Glutamatergic neuron (in vitro differentiated cells): ENCODE data around the gene WDR6. TPM values are rescaled to one million over a fixed set of nuclear protein-coding genes. Genes with fewer than 3 reads are reported as not detected.

Experiments used
- DNase-seq: peaks from one replicate; pipeline ENCODE4 v3.0.0; 2022
- H3K27ac Mint-ChIP-seq: one replicate; pipeline ENCODE4 v1.8.0; 2020; ENCODE audit warnings: mild to moderate bottlenecking, mixed read lengths, inconsistent platforms; ENCODE audit not compliant: unreplicated experiment
- H3K27me3 Mint-ChIP-seq: one replicate; pipeline ENCODE4 v1.8.0; 2020; ENCODE audit warnings: mild to moderate bottlenecking, moderate library complexity, mixed read lengths, inconsistent platforms; ENCODE audit not compliant: unreplicated experiment
- H3K36me3 Mint-ChIP-seq: one replicate; pipeline ENCODE4 v1.8.0; 2020; ENCODE audit warnings: mild to moderate bottlenecking, mixed read lengths, inconsistent platforms; ENCODE audit not compliant: unreplicated experiment
- H3K4me1 Mint-ChIP-seq: one replicate; pipeline ENCODE4 v1.8.0; 2020; ENCODE audit warnings: mild to moderate bottlenecking, low read depth, mixed read lengths, inconsistent platforms; ENCODE audit not compliant: unreplicated experiment
- H3K4me3 Mint-ChIP-seq: one replicate; pipeline ENCODE4 v1.8.0; 2020; ENCODE audit warnings: mild to moderate bottlenecking, mixed read lengths, inconsistent platforms; ENCODE audit not compliant: unreplicated experiment
- H3K9me3 Mint-ChIP-seq: one replicate; pipeline ENCODE4 v1.8.0; 2020; ENCODE audit warnings: mild to moderate bottlenecking, moderate library complexity, mixed read lengths, inconsistent platforms; ENCODE audit not compliant: unreplicated experiment
- total RNA-seq: library from RNA; stranded (reverse); fragmentation: NEBNext Ultra II Directional; extraction: Animal tissue kit (Norgen Biotek cat#: 25700); gene quantifications from one replicate; pipeline ENCODE4 v1.2.1, GENCODE V29; 2021; ENCODE audit not compliant: unreplicated experiment
- TF ChIP-seq, protein P1 (sequence below): fragments of 200-600 bp; sonication (generic); IDR thresholded peaks from one replicate; pipeline ENCODE4 v1.5.0; 2021; ENCODE audit not compliant: partially characterized antibody, unreplicated experiment

Gene WDR6
- total RNA-seq, 1 donor from 2014 or later: 236 TPM

DNA sequence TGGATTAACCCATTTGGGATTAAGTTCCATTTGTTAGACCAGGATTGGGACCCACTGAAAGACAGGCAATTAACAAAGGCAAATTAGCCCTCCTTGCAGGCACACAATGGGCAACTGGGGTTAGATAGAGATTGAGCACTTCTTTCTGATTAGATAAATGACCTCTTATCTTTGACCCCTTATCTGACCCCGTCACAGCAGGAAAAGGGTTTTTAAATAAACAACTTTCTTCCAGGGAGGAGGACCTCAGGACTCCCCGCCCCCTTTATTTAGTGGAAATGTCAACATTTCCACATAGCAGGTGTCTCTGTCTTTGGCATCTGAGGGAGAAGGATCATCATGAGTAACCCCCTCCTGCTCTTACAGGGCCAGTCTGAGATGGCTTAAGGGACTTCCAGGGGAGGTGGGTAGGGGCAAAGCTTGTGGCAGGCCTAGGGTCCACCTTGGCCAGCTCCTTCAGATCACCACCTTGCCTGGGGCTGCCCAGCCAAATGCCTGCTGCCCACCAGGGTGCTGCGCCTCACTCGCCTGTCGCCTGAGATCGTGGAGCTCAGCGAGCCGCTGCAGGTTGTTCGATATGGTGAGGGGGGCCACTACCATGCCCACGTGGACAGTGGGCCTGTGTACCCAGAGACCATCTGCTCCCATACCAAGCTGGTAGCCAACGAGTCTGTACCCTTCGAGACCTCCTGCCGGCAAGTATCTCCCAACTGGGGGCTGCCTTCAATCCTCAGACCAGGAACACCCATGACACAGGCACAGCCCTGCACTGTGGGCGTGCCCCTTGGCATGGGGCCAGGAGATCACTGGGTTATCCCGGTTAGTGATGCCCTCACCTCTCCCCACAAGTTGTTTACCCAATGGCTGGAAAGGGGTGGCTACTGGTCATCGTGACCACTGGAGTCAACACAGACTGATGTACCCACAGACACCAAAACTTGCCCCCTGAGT lies 2.6 kb upstream of the WDR6 start:
- Mint-ChIP-seq H3K4me3 (no peak overlapping the region), H3K27ac (no peak overlapping the region), H3K36me3 (no peaks in the 10 kb centered on the region), H3K27me3 (peaks cover 3% of the 10 kb centered on the region), H3K9me3 (peaks cover 5% of the 10 kb centered on the region), H3K4me1 (peaks cover 10% of the 10 kb centered on the region)
- no peak for DNase-seq
- TF ChIP-seq, protein P1, sequence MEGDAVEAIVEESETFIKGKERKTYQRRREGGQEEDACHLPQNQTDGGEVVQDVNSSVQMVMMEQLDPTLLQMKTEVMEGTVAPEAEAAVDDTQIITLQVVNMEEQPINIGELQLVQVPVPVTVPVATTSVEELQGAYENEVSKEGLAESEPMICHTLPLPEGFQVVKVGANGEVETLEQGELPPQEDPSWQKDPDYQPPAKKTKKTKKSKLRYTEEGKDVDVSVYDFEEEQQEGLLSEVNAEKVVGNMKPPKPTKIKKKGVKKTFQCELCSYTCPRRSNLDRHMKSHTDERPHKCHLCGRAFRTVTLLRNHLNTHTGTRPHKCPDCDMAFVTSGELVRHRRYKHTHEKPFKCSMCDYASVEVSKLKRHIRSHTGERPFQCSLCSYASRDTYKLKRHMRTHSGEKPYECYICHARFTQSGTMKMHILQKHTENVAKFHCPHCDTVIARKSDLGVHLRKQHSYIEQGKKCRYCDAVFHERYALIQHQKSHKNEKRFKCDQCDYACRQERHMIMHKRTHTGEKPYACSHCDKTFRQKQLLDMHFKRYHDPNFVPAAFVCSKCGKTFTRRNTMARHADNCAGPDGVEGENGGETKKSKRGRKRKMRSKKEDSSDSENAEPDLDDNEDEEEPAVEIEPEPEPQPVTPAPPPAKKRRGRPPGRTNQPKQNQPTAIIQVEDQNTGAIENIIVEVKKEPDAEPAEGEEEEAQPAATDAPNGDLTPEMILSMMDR: no peak

DNA sequence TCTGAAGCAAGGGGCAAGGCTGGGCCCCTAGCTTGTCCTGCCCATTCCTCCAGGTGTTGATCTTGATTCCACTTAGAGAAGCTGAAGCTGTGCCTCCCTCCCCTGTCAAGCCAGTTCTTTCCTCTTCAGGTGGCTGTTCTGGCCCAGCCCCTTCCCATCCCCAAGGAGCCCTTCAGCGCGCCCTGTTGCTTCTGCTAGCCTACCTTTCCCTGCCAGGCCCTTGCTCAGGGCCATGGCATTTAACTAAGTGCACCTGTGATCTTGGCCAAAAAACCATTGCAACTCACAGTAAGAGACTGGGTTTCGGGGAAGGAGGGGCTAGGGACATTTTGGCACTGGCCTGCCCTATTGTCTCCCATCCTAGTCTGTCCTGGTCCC lies 1.9 kb upstream of the WDR6 start:
- Mint-ChIP-seq H3K4me3 (no peak overlapping the region), H3K36me3 (no peaks in the 10 kb centered on the region), H3K27ac (no peak overlapping the region), H3K9me3 (peaks cover 5% of the 10 kb centered on the region), H3K4me1 (peaks cover 7% of the 10 kb centered on the region), H3K27me3 (peaks cover 3% of the 10 kb centered on the region)
- DNase-seq: no peak
- TF ChIP-seq, protein P1: no peak

DNA sequence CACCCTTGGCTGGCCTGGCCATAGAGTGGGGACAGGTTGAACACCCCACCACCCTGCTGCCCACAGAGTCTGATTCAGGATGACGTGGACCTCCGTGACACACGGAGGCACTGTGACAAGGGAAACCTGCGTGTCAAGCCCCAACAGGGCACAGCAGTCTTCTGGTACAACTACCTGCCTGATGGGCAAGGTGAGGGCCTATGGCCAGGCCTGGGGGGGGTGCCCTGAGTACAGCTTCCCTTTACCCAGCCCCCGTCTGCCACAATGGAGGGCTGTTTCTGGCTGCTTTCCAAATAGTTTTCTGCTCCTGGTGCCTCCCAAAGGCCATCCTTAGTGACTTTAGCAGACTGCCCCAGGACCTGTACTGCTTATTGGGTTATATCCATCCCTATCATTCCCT lies 1.2 kb upstream of the WDR6 start:
- Mint-ChIP-seq H3K9me3 (peaks cover 5% of the 10 kb centered on the region), H3K4me3 (peak overlapping the region; percentile 98), H3K27ac (peak overlapping the region; percentile 100), H3K4me1 (peaks cover 7% of the 10 kb centered on the region), H3K36me3 (no peaks in the 10 kb centered on the region), H3K27me3 (peaks cover 3% of the 10 kb centered on the region)
- TF ChIP-seq, protein P1: no peak
- no peak for DNase-seq

DNA sequence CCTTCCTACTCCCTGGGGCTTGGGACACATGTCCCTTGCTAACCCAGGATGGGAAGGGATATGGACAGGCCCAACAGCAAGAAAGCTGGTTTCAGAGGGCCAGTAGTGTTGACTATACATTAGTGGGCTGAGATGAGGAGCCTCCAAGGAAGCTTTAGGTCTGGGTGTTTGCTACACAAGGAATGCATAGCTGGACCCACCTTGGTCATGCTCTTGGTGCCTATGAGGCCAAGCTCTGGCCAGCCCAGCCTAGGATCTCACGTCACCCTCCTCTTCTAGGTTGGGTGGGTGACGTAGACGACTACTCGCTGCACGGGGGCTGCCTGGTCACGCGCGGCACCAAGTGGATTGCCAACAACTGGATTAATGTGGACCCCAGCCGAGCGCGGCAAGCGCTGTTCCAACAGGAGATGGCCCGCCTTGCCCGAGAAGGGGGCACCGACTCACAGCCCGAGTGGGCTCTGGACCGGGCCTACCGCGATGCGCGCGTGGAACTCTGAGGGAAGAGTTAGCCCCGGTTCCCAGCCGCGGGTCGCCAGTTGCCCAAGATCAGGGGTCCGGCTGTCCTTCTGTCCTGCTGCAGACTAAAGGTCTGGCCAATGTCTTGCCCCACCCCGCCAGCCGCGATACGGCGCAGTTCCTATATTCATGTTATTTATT lies 653 bp upstream of the WDR6 start:
- peak overlapping the region; percentile 98 for H3K4me3 Mint-ChIP-seq
- H3K27me3 Mint-ChIP-seq: peaks cover 3% of the 10 kb centered on the region
- no peaks in the 10 kb centered on the region for H3K36me3 Mint-ChIP-seq
- H3K4me1 Mint-ChIP-seq: peaks cover 7% of the 10 kb centered on the region
- H3K9me3 Mint-ChIP-seq: peaks cover 7% of the 10 kb centered on the region
- DNase-seq: no peak
- H3K27ac Mint-ChIP-seq: peak overlapping the region; percentile 100
- TF ChIP-seq, protein P1: no peak
